ENCODE measurements around the gene CTAG2. TPM values are rescaled to one million over a fixed set of nuclear protein-coding genes. Genes with fewer than 3 reads are reported as not detected.

The CTAG2 gene
- polyA plus RNA-seq, 1 donor from 2014 or later: not detected

GRCh38 chrX:154655786-154656185 lies 2.4 kb upstream of the CTAG2 start:
- H2AFZ ChIP-seq (ENCODE audit: low read depth, low read length): no peak overlapping the region
- H3K79me2 ChIP-seq (replicated peaks; ENCODE audit: insufficient read depth, low read length): no peaks in the 10 kb centered on the region
- no peaks in the 10 kb centered on the region for H3K9me3 ChIP-seq (ENCODE audit: low read length)
- no peaks in the 10 kb centered on the region for H3K36me3 ChIP-seq (ENCODE audit: insufficient read depth, low read length)
- H3F3A ChIP-seq (ENCODE audit: insufficient read depth, low read length, poor library complexity, severe bottlenecking): no peaks in the 10 kb centered on the region
- H3K4me3 ChIP-seq (ENCODE audit: low read length): no peak overlapping the region
- no peaks in the 10 kb centered on the region for H3K9me2 ChIP-seq (ENCODE audit: insufficient read depth, low read length)
- no peaks in the 10 kb centered on the region for H4K20me1 ChIP-seq (ENCODE audit: insufficient read depth)
- H3K27ac ChIP-seq (ENCODE audit: low read length): no peak overlapping the region
- H3K27me3 ChIP-seq (ENCODE audit: insufficient read depth, low read depth, low read length): no peaks in the 10 kb centered on the region
- no peak overlapping the region for H3K9ac ChIP-seq (ENCODE audit: low read length)
- no peak overlapping the region for H3K4me2 ChIP-seq (ENCODE audit: low read length)
- TF ChIP-seq REST (IDR thresholded peaks at IDR 0.05; ENCODE audit: borderline replicate concordance) (no peak), EZH2 (IDR thresholded peaks at IDR 0.05; ENCODE audit: borderline replicate concordance, insufficient read depth, low read length, poor library complexity, severe bottlenecking) (no peak), RAD21 (conservative IDR thresholded peaks at IDR 0.05) (no peak), SMC3 (conservative IDR thresholded peaks at IDR 0.05; ENCODE audit: poor library complexity) (no peak), CTCF (IDR thresholded peaks at IDR 0.05; ENCODE audit: poor library complexity, severe bottlenecking) (no peak), POLR2AphosphoS5 (IDR thresholded peaks at IDR 0.05) (no peak), MXI1 (conservative IDR thresholded peaks at IDR 0.05; ENCODE audit: poor library complexity, severe bottlenecking) (no peak), TAF1 (IDR thresholded peaks at IDR 0.05; ENCODE audit: low read depth) (no peak), EP300 (conservative IDR thresholded peaks at IDR 0.05; ENCODE audit: poor library complexity, severe bottlenecking) (no peak)

- Histone ChIP-seq H3K79me2 (replicated peaks; ENCODE audit: insufficient read depth, low read length) (no peaks in the 10 kb centered on the region), H3K4me3 (ENCODE audit: low read length) (no peak overlapping the region), H3K36me3 (ENCODE audit: insufficient read depth, low read length) (no peaks in the 10 kb centered on the region), H3K9me2 (ENCODE audit: insufficient read depth, low read length) (no peaks in the 10 kb centered on the region), H3K27me3 (ENCODE audit: insufficient read depth, low read depth, low read length) (no peaks in the 10 kb centered on the region), H3K4me2 (ENCODE audit: low read length) (no peak overlapping the region), H4K20me1 (ENCODE audit: insufficient read depth) (no peaks in the 10 kb centered on the region), H3F3A (ENCODE audit: insufficient read depth, low read length, poor library complexity, severe bottlenecking) (no peaks in the 10 kb centered on the region), H2AFZ (ENCODE audit: low read depth, low read length) (no peak overlapping the region), H3K9me3 (ENCODE audit: low read length) (no peaks in the 10 kb centered on the region), H3K27ac (ENCODE audit: low read length) (no peak overlapping the region), H3K9ac (ENCODE audit: low read length) (no peak overlapping the region)
- no peak for TF ChIP-seq MXI1 (conservative IDR thresholded peaks at IDR 0.05; ENCODE audit: poor library complexity, severe bottlenecking)
These were observed 2.0 kb upstream of the CTAG2 start for GRCh38 chrX:154655346-154655745.

DNA sequence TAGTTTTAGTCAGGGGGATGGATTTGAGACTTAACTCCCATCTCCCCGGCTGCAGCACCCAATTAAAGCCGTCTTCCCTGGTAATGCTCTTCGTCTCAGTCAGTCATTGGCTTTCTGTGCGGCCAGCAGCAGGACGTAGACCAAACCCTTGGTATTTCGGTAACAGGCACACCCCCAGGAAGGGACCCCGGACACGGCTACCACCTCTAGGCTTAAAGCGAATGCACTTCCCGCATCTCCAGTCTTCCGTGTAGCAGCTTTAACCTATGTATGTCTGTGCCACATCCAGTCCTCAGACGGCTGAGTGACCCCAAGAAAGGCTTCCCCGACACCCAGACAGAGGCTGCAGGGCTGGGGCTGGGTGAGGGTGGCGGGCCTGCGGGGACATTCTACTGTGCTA lies 1.5 kb upstream of the CTAG2 start:
- Histone ChIP-seq H4K20me1 (ENCODE audit: insufficient read depth) (no peaks in the 10 kb centered on the region), H3K9me2 (ENCODE audit: insufficient read depth, low read length) (no peaks in the 10 kb centered on the region), H3K4me2 (ENCODE audit: low read length) (no peak overlapping the region), H3K9me3 (ENCODE audit: low read length) (no peaks in the 10 kb centered on the region), H3K9ac (ENCODE audit: low read length) (no peak overlapping the region), H2AFZ (ENCODE audit: low read depth, low read length) (no peak overlapping the region), H3K79me2 (replicated peaks; ENCODE audit: insufficient read depth, low read length) (no peaks in the 10 kb centered on the region), H3K4me3 (ENCODE audit: low read length) (no peak overlapping the region), H3K27ac (ENCODE audit: low read length) (no peak overlapping the region), H3K36me3 (ENCODE audit: insufficient read depth, low read length) (no peaks in the 10 kb centered on the region), H3F3A (ENCODE audit: insufficient read depth, low read length, poor library complexity, severe bottlenecking) (no peaks in the 10 kb centered on the region), H3K27me3 (ENCODE audit: insufficient read depth, low read depth, low read length) (no peaks in the 10 kb centered on the region)
- no peak for TF ChIP-seq POLR2AphosphoS5 (IDR thresholded peaks at IDR 0.05)
- TF ChIP-seq TAF1 (IDR thresholded peaks at IDR 0.05; ENCODE audit: low read depth): no peak
- no peak for TF ChIP-seq MXI1 (conservative IDR thresholded peaks at IDR 0.05; ENCODE audit: poor library complexity, severe bottlenecking)
- TF ChIP-seq EZH2 (IDR thresholded peaks at IDR 0.05; ENCODE audit: borderline replicate concordance, insufficient read depth, low read length, poor library complexity, severe bottlenecking): no peak
